GM13976 (cell line): Measurements from ENCODE around the gene THOC2.
"Not testable (repeated sequence)": the region's sequence is repeated elsewhere in the genome, so short reads cannot be mapped to it uniquely, and the experiment has no call there.

Experiments used
- DNase-seq: peaks from one replicate; pipeline ENCODE4 v3.0.0; 2012; ENCODE audit warnings: low spot score
- CTCF ChIP-seq: IDR thresholded peaks from 2 replicates; pipeline ENCODE4 v1.5.1; 2012; ENCODE audit warnings: borderline replicate concordance, mild to moderate bottlenecking; ENCODE audit not compliant: insufficient read depth; ENCODE audit errors: extremely low read depth, missing control alignments, control extremely low read depth
- in situ Hi-C: fragments of 300-500 bp; cut with MboI; formaldehyde crosslinking; loops from one replicate; pipeline ENCODE4 v1.12.0; 2022; ENCODE audit warnings: low sequenced_read_pairs, mixed read lengths, inconsistent platforms; ENCODE audit not compliant: unreplicated experiment

Gene THOC2

GRCh38 chrX:123590842-123591486 is 141.9 kb downstream of the THOC2 start:
- in situ Hi-C loops, result no loop called here
- TF ChIP-seq CTCF, result no peak
- DNase-seq, result peak; percentile 13

GRCh38 chrX:123588723-123589122 is 144.1 kb downstream of the THOC2 start:
- in situ Hi-C loops, result no loop called here

GRCh38 chrX:123581586-123581985 is 151.3 kb downstream of the THOC2 start:
- TF ChIP-seq CTCF, result no peak
- in situ Hi-C loops, result no loop called here
- DNase-seq, result no peak

More at GRCh38 chrX:123588723-123589122, 144.1 kb downstream of the THOC2 start:
- no peak for TF ChIP-seq CTCF
- DNase-seq, result no peak

- in situ Hi-C loops, result no loop called here
- no peak for TF ChIP-seq CTCF
- DNase-seq, result no peak
Observed at GRCh38 chrX:123580792-123581191, 152.1 kb downstream of the THOC2 start.

GRCh38 chrX:123574027-123574426 is 158.8 kb downstream of the THOC2 start:
- in situ Hi-C loops, DNase-seq: not testable (repeated sequence)

- TF ChIP-seq CTCF, result no peak
- in situ Hi-C loops, result no loop called here
- DNase-seq, result no peak
Observed at GRCh38 chrX:123570011-123570590, 162.8 kb downstream of the THOC2 start.

GRCh38 chrX:123563167-123563566 is 169.7 kb downstream of the THOC2 start:
- no peak for DNase-seq
- in situ Hi-C loops, result no loop called here
- TF ChIP-seq CTCF, result no peak
